HEK293 (cell line): ENCODE data around the gene SPTAN1.
"Not testable (repeated sequence)": the region's sequence is repeated elsewhere in the genome, so short reads cannot be mapped to it uniquely, and the experiment has no call there.

ENCODE experiments used
- CTCF ChIP-seq: fragments of 450-650 bp; formaldehyde crosslinking; IDR thresholded peaks from 2 replicates; pipeline ENCODE4 v1.5.1; 2016; ENCODE audit warnings: missing biosample characterization, missing genetic modification characterization
- MEIS1 ChIP-seq: sonication (generic); formaldehyde crosslinking; IDR thresholded peaks from 2 replicates; pipeline ENCODE4 v1.8.1; 2022; ENCODE audit warnings: missing genetic modification reagents, mild to moderate bottlenecking, borderline replicate concordance
- PBX3 ChIP-seq: sonication (generic); formaldehyde crosslinking; IDR thresholded peaks from 2 replicates; pipeline ENCODE4 v1.8.1; 2022; ENCODE audit warnings: mild to moderate bottlenecking, moderate library complexity, missing genetic modification reagents
- SETDB1 ChIP-seq: IDR thresholded peaks from one replicate; pipeline ENCODE4 v1.6.1; 2017; ENCODE audit warnings: mild to moderate bottlenecking, low read length, moderate library complexity, mixed read lengths; ENCODE audit not compliant: insufficient read length
- SP2 ChIP-seq: fragments of 450-650 bp; formaldehyde crosslinking; IDR thresholded peaks from 2 replicates; pipeline ENCODE4 v1.5.1; 2016; ENCODE audit warnings: missing biosample characterization, missing genetic modification characterization
- ZNF133 ChIP-seq: fragments of 450-650 bp; formaldehyde crosslinking; IDR thresholded peaks from 2 replicates; pipeline ENCODE4 v1.5.1; 2016; ENCODE audit warnings: missing biosample characterization, missing genetic modification characterization
- ZNF146 ChIP-seq: fragments of 450-650 bp; formaldehyde crosslinking; IDR thresholded peaks from 2 replicates; pipeline ENCODE4 v1.5.1; 2016; ENCODE audit warnings: missing biosample characterization, missing genetic modification characterization
- ZNF175 ChIP-seq: fragments of 450-650 bp; formaldehyde crosslinking; IDR thresholded peaks from 2 replicates; pipeline ENCODE4 v1.5.1; 2016; ENCODE audit warnings: missing biosample characterization, missing genetic modification characterization
- ZNF513 ChIP-seq: fragments of 450-650 bp; IDR thresholded peaks from 2 replicates; pipeline ENCODE4 v1.5.1; 2018; ENCODE audit warnings: missing biosample characterization, missing genetic modification characterization
- ZNF558 ChIP-seq: fragments of 450-650 bp; formaldehyde crosslinking; IDR thresholded peaks from 2 replicates; pipeline ENCODE4 v1.5.1; 2016; ENCODE audit warnings: missing biosample characterization, missing genetic modification characterization
- ZNF571 ChIP-seq: fragments of 450-650 bp; formaldehyde crosslinking; IDR thresholded peaks from 2 replicates; pipeline ENCODE4 v1.5.0; 2017; ENCODE audit warnings: missing biosample characterization, missing genetic modification characterization
- ZNF596 ChIP-seq: fragments of 450-650 bp; IDR thresholded peaks from 2 replicates; pipeline ENCODE4 v1.5.0; 2018; ENCODE audit warnings: missing biosample characterization, mild to moderate bottlenecking, missing genetic modification characterization, moderate library complexity

GRCh38 chr9:128586934-128587333, 34.5 kb downstream of the SPTAN1 start:
- not testable (repeated sequence) for TF ChIP-seq PBX3 (CRISPR knock-in tag); CTCF (tag by site-specific recombination); ZNF146; ZNF558 (tag by site-specific recombination); ZNF513; MEIS1 (CRISPR knock-in tag); ZNF175; SP2 (tag by site-specific recombination); ZNF571 (tag by site-specific recombination); ZNF596 (tag by site-specific recombination); ZNF133 (tag by site-specific recombination); SETDB1
